ENCODE data around the gene TRAPPC12. TPM values are rescaled to one million over a fixed set of nuclear protein-coding genes. Genes with fewer than 3 reads are reported as not detected.

TRAPPC12 gene
- total RNA-seq, 1 donor from 2014 or later, result 89.8 TPM

- DNase-seq (no peak), ATAC-seq (no peak)
- Histone ChIP-seq H3K4me3 (no peak overlapping the region), H3K27ac (no peak overlapping the region), H3K27me3 (no peaks in the 10 kb centered on the region), H3K4me1 (no peaks in the 10 kb centered on the region), H3K9me3 (no peaks in the 10 kb centered on the region), H3K36me3 (peaks cover 68% of the 10 kb centered on the region)
- intact Hi-C loops (cut with DNase I), result no loop called here
- TF ChIP-seq CTCF (IDR thresholded peaks at IDR 0.05), result no peak
Measured at GRCh38 chr2:3498783-3499394, 119.4 kb downstream of the TRAPPC12 start.

- Histone ChIP-seq H3K36me3 (peaks cover 82% of the 10 kb centered on the region), H3K4me3 (no peak overlapping the region), H3K9me3 (no peaks in the 10 kb centered on the region), H3K4me1 (no peaks in the 10 kb centered on the region), H3K27me3 (no peaks in the 10 kb centered on the region), H3K27ac (no peak overlapping the region)
- intact Hi-C loops (cut with DNase I), result no loop called here
- ATAC-seq, result no peak
- no peak for DNase-seq
- TF ChIP-seq CTCF (IDR thresholded peaks at IDR 0.05), result no peak
Measured at GRCh38 chr2:3500326-3500899, 120.9 kb downstream of the TRAPPC12 start.

- H3K36me3 ChIP-seq, result peaks cover 69% of the 10 kb centered on the region
- H3K27ac ChIP-seq, result no peak overlapping the region
- ATAC-seq (no peak), DNase-seq (no peak)
- H3K4me3 ChIP-seq, result no peak overlapping the region
- no peaks in the 10 kb centered on the region for H3K27me3 ChIP-seq
- H3K4me1 ChIP-seq, result no peaks in the 10 kb centered on the region
- TF ChIP-seq CTCF (IDR thresholded peaks at IDR 0.05), result no peak
- no peaks in the 10 kb centered on the region for H3K9me3 ChIP-seq
- intact Hi-C loops (cut with DNase I), result no loop called here
Measured at GRCh38 chr2:3503046-3503445, 123.6 kb downstream of the TRAPPC12 start.

- intact Hi-C loops (cut with DNase I), result no loop called here
- ATAC-seq, result no peak
- no peaks in the 10 kb centered on the region for H3K9me3 ChIP-seq
- no peak overlapping the region for H3K27ac ChIP-seq
- no peaks in the 10 kb centered on the region for H3K4me1 ChIP-seq
- peaks cover 69% of the 10 kb centered on the region for H3K36me3 ChIP-seq
- H3K27me3 ChIP-seq, result no peaks in the 10 kb centered on the region
- DNase-seq, result no peak
- TF ChIP-seq CTCF (IDR thresholded peaks at IDR 0.05), result no peak
- no peak overlapping the region for H3K4me3 ChIP-seq
Measured at GRCh38 chr2:3503483-3503882, 124.0 kb downstream of the TRAPPC12 start.

- no peak for TF ChIP-seq CTCF (IDR thresholded peaks at IDR 0.05)
- intact Hi-C loops (cut with DNase I), result no loop called here
- ATAC-seq (no peak), DNase-seq (no peak)
- Histone ChIP-seq H3K4me3 (no peak overlapping the region), H3K9me3 (no peaks in the 10 kb centered on the region), H3K4me1 (no peaks in the 10 kb centered on the region), H3K36me3 (peaks cover 65% of the 10 kb centered on the region), H3K27ac (no peak overlapping the region), H3K27me3 (no peaks in the 10 kb centered on the region)
Measured at GRCh38 chr2:3504741-3505140, 125.2 kb downstream of the TRAPPC12 start.
